OCI-LY3 (cell line): Measurements from ENCODE around the gene CD109.

ENCODE experiments used
- EZH2phosphoT487 ChIP-seq: fragments of 200-600 bp; shearing (Covaris generic); IDR thresholded peaks from 2 replicates; pipeline ENCODE4 v1.6.1; 2018; ENCODE audit warnings: antibody characterized with exemption, mixed run types, low read depth
- TF ChIP-seq, protein P1 (sequence below): fragments of 200-600, 300-600 bp; sonication (generic); IDR thresholded peaks from 2 replicates; pipeline ENCODE4 v1.5.1; 2014; ENCODE audit warnings: antibody characterized with exemption, low read length, low read depth

DNA sequence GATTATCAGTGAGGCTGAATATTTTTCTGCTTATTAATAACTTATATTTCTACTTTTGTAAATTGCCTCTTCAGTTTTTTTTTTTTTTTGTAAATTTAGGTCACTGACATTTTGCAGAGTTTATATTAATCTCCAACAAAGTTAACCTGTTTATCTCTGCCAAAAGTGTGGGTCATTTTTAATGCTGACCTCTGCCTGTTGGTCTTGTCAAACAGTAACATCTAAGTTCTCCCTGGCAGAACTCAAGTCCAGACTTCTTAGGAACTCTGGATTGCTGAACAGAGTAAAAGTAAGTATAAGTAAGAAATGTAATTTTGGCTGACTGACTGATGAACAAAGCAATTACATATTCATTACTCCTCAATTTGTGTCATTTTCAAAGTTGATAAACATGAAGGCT is 83.9 kb downstream of the CD109 start:
- TF ChIP-seq, protein P1, sequence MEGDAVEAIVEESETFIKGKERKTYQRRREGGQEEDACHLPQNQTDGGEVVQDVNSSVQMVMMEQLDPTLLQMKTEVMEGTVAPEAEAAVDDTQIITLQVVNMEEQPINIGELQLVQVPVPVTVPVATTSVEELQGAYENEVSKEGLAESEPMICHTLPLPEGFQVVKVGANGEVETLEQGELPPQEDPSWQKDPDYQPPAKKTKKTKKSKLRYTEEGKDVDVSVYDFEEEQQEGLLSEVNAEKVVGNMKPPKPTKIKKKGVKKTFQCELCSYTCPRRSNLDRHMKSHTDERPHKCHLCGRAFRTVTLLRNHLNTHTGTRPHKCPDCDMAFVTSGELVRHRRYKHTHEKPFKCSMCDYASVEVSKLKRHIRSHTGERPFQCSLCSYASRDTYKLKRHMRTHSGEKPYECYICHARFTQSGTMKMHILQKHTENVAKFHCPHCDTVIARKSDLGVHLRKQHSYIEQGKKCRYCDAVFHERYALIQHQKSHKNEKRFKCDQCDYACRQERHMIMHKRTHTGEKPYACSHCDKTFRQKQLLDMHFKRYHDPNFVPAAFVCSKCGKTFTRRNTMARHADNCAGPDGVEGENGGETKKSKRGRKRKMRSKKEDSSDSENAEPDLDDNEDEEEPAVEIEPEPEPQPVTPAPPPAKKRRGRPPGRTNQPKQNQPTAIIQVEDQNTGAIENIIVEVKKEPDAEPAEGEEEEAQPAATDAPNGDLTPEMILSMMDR = no peak
- no peak for TF ChIP-seq EZH2phosphoT487
